Measurements from ENCODE around the gene OGG1.

Gene OGG1

DNA sequence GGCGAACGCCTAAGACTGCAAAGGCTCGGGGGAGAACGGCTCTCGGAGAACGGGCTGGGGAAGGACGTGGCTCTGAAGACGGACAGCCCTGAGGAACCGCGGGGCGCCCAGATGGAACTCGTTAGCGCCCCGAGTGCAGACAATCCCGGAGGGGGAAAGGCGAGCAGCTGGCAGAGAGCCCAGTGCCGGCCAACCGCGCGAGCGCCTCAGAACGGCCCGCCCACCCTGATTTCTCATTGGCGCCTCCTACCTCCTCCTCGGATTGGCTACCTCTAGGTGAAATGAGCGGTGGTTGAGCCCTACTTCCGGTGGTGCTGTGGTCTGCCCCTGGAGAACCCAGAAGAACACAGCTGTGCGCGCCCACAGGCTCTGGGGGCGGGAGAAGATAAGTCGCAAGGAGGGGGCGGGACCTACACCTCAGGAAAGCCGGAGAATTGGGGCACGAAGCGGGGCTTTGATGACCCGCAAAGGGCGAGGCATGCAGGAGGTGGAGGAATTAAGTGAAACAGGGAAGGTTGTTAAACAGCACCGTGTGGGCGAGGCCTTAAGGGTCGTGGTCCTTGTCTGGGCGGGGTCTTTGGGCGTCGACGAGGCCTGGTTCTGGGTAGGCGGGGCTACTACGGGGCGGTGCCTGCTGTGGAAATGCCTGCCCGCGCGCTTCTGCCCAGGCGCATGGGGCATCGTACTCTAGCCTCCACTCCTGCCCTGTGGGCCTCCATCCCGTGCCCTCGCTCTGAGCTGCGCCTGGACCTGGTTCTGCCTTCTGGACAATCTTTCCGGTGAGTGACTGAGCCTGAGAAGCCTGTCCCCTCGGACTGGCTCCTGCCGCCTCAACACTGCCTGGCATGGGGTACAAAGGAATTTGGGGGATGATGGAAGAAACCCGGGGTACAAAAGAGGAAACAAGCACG, at the start of gene OGG1:
OGG1 (plus strand) TSS at position 308 of the 911 bp plus-strand sequence; CDS start at position 643, 335 bp downstream.
- DNase-seq = peak; percentile 99

DNA sequence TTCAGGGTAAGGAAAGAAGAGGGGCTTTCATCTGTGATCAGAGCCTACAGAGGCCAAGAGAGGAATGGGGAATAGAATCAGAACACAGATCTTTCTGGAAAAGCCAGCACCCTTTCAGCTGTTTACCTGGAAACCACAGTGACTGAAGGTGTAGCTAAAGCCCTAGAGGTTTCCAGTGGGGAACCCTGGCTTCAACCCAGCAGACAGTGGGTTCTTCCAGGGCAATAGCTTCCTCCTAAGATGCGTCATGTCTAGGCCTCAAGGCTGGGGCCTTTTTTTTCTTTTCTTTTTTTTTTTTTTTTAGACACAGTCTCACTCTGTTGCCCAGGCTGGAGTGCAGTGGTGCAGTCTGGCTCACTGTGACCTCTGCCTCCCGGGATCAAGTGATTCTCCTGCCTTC, 49.2 kb upstream of the OGG1 start:
- DNase-seq = no peak

DNA sequence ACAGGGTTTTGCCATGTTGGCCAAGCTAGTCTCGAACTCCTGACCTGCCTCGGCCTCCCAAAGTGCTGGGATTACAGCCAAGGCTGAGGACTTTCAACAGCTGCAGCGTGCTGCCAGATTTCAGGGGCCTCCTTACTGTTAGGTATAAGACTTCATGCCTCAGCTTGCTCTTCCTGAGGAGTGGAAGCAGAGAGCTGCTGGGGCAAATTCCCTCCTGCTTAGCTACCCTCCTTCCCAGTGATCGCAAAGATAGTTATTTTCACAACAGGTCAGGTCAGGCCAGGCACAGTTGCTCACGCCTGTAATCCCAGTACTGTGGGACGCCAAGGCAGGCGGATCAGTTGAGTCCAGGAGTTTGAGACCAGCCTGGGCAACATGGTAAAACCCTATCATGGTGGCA, 48.7 kb upstream of the OGG1 start:
- no peak for DNase-seq

DNA sequence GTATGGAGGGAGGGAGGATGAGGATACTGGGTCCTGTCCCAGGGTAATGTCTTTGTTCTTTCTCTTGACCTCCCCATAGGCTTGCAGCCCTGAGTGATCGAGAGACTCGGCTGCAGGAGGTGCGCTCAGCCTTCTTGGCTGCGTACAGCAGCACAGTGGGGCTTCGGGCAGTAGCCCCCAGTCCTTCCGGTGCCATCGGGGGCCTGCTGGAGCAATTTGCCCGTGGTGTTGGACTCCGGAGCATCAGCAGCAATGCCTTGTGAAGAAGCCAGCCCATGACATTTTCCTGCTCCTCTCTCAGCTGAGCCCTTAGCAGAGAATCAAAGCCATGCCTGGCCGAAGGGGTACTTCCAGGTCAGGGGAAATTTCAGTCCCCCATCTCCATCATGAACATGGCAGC, 48.0 kb upstream of the OGG1 start:
- no peak for DNase-seq

DNA sequence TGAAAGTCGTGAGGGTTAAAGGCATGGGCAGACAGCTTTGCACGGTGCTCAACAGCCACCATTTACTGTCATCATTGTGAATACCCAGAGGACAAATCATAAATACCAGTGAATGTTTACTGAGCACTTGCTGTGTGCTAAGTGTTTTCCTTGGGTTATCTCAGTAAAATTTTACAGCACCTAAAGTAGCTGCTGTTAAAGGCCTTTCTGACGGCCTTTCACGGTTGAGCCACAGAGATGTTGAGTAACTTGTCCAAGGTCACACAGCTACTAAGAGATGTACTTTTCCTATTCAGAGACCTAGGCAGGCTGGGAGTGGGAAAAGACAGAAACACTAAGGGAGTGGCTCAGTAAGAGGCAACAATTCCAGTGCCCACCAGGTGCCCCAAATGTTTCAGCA, 46.5 kb upstream of the OGG1 start:
- no peak for DNase-seq

GRCh38 chr3:9703736-9704346, 45.9 kb upstream of the OGG1 start, which contains the start of gene CPNE9:
CPNE9 (plus strand) TSS chr3:9703833; CDS start chr3:9703997, 164 bp downstream.
- no peak for DNase-seq

DNA sequence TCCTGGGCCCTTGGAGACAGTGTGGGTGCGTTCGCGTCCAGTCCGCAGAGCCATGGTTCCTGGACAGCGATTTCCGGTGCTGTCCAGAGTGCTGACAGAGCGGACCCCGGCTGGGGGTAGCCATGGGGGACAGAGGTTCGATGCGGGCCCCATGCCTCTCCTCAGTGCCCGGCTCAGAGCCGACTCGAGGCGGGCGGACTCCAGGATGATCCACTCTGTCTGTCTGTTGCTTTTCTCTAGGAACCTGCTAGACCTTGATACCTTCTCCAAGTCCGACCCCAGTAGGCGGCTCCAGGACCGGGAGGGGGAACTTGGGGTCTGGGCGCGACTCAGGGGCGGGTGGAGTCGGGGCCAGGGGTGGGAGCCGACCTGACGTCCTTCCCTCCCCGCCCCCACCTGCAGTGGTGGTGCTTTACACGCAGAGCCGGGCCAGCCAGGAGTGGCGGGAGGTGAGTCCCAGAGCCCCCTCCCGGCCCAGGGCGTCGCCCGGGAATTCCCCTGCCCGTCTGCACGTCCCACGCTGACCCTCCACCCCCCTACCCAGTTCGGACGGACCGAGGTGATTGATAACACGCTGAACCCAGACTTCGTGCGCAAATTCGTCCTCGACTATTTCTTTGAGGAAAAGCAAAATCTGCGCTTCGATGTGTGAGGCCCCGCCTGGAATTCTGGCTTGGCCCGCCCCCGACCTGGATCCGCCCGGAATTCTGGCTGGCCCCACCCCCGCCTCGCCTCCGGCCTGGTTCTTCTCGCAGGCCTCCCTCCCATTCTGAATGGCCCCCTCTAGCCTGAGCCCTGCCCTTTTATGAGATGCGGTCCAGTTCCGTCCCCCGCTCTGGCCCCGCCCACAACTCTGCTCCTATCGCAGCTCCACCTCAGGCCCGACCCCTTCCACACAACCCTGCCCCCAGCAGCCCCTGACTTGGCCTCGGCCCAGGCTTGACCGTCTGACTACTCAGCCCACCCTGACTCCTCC, 45.1 kb upstream of the OGG1 start:
- peak; percentile 22 for DNase-seq

DNA sequence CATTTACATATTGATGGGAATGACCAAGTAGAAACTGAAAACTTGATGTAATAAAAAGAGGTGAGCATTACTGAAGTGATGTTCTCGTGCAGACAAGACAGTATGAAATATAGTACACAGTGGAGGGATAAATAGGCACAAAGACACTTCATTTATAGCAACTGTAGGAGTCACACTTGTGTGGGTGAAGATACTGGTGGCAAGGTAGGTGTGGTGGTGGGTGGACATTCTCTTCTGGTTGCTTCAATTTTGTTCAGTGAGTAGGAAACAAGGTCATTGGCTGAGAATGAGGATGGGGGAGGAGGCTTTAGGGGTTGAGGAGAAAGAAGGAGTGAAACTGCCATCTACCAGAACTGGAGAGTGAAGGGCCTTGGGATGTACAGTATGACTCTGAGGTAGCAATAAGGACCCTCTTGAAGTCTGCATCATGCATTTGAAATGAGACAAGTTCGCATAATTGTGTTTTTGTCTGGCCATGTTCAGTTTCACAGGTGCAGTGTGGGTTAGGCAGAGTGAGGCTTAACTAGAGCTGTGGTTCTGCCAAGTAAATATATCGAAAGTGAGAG, 39.5 kb upstream of the OGG1 start:
- no peak for DNase-seq

GRCh38 chr3:9712415-9712814, 37.3 kb upstream of the OGG1 start:
- no peak for DNase-seq

DNA sequence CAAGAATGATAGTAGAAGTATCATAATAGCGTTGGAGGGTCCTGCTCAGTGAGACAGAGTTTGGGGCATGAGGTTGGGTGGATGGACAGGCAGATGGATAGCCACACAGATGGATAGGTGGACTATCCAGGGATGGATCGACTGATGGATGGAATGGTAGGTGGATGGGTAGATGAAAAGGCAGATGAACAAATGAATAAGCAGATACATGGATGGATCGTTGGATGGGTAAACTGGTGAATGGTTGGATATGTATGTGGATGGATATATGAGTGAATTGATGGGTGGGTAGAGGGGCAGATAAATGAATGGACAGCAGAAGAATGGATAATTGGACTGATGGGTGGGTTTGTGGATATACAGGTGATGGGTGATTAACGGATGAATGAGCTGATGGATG, 36.6 kb upstream of the OGG1 start:
- DNase-seq = no peak

- DNase-seq = no peak
These were observed 34.6 kb upstream of the OGG1 start for GRCh38 chr3:9715136-9715535.

GRCh38 chr3:9715764-9716437, 33.9 kb upstream of the OGG1 start:
- peak; percentile 91 for DNase-seq

DNA sequence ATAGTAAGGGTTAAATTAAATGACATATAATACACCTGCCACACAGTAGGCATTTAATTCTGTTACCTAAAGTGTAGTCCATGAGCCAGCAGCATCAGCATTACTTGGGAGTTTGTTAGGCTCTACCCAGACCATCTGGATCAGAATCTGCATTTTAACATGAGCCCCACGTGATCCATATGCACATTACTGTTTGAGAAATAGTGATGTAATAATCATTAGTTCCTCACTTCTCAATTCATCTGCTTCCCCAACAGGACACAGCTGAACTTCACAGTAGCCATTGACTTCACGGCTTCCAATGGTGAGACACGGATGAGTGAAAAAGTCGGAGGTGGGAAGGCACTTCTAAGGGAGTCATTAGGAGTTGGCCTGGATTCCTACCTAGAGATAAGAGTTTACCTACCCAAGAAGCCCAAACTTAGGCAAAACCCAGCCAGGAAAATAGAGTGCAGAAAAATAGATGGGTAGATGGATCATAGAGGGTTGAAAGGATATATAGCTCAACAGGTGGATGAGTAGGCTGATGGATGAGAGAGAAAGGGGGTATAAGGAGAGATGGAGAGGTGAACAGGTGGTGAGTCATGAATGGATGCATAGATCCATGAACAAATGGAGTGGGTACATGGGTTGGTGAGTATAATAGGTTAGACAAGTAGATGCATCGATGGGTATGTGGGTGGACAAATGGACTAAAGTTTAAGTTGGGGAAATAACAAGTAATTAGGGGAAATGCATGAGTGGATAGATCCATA, 32.8 kb upstream of the OGG1 start:
- no peak for DNase-seq

DNA sequence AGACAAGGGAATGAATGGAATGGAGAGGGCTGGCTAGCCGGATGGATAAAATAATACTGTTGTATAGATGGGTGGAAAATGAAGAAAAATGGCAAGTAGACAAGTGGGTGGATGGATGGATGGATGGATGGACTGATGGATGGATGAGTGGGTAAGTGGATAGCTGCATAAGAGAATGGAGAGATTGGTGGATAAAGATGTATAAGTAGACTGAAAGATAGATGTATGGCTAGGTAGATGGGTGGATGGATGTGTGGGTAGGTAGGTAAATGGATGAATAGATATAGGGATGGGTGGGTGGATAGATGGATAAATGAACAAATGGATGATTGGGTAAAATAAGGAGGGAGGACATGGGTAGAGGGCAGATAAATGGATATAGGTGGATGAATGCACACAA, 32.2 kb upstream of the OGG1 start:
- DNase-seq = no peak

- DNase-seq = no peak
These were observed 31.6 kb upstream of the OGG1 start for GRCh38 chr3:9718118-9718517.

DNA sequence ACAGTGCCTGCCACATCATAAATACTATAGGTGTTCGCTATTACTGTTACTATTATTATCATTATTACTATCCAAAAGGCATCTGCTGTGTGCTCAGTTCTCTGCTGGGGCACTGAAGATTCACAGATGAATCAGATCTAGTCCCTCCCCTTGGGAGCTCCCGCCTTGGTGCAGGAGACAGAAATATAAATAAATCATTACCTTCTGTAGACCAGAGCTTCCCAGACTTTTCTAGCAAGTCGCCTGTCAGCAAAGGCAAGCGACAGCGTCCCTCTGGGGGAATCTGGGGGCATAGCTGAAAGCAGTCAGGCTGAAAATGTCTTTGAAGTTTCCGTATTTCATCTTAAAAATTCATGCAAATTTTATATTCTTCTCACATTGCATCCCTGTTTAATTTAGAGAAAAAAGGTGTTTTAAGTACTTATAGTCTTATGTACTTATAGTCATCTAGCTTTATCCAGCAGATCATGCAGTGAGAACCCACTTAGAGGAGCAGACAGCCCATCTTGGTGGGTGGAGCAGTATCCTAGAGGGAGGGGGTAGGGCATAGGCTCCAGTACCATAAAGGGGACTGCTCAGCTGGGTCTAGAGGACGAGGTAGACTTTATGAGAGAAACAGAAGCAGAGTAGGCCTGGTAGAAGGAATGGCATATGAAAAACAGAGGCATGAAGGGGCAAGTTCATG, 28.6 kb upstream of the OGG1 start:
- no peak for DNase-seq

GRCh38 chr3:9721700-9722060, 28.1 kb upstream of the OGG1 start:
- DNase-seq = no peak

DNA sequence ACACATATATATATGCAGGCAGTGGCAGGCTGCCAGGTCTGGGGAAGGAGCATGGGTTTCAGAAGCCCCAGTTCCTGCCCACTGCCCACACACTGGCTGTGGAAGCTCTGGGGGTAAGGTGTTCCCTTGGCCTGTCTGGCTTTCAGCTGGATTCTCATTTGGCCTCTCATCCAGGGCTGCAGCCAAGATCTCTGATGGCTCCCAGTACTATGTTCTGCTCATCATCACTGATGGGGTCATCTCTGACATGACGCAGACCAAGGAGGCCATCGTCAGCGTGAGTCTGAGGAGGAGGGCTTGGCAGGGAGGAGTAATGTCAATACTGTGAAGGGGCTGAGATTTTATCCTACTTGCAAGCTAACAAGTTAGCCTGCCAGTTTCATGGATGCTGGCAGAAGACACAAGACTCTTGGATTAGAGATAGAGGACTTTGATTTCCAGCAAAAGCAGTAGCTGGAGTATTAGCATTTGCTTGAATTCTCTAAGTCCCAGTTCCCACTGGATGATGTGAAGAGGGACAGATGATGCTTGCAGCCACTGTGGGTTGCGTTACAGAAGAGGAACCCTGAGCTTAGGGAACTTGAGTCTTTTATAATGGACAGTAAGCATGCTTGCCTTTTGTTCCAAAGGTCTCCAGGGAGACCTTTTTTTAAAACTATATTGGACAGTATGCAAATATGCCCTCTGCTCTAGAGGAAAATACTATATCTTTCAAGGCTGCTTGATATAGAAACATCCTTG, 23.8 kb upstream of the OGG1 start:
- DNase-seq = no peak

GRCh38 chr3:9727041-9727595, 22.6 kb upstream of the OGG1 start:
- DNase-seq = peak; percentile 11

DNA sequence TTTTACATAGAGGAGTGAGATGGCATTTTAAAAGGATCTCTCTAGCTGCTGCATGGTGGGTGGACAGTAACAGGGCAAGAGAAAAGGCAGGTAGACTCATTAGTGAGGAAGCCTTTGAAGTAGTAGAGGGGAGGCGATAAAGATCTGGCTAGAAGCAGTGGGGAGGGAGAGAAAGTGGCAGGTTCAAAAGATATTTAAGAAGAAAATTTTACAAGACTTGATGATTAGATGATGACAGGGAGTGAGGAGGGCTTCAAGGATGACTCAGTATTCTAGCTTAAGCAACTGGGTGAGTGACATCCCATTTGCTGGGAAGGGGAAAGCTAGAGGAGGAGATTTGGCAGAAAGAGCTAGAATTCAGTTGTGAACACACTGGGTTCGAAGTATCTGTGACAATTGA, 22.0 kb upstream of the OGG1 start:
- peak; percentile 31 for DNase-seq

Data from fibroblast of upper back skin (primary cell).